GM21786 (cell line): Measurements from ENCODE around the gene PRKAR2A.
"Not testable (repeated sequence)": the region's sequence is repeated elsewhere in the genome, so short reads cannot be mapped to it uniquely, and the experiment has no call there.

Experiments used
- ATAC-seq: cut with Tn5 transposase; IDR thresholded peaks from one replicate; pipeline ENCODE4 v1.9.1; 2021; ENCODE audit not compliant: unreplicated experiment

PRKAR2A gene

DNA sequence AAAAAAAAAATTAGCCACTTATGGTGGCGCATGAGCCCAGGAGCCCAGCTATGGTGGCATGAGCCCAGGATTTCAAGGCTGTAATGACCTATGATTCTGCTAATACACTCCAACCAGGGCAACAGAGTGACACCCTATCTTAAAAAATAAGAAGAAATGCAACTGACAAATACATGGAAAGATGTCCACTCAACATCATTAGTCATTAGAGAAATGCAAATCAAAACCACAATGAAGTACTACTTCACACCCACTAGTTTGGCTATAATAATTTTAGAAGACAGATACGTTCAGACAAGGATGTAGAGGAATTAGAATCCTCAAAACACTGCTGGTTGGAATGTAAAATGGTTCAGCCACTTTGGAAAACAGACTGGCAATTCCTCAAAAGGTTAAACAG lies 10.5 kb downstream of the PRKAR2A start:
- ATAC-seq = no peak

DNA sequence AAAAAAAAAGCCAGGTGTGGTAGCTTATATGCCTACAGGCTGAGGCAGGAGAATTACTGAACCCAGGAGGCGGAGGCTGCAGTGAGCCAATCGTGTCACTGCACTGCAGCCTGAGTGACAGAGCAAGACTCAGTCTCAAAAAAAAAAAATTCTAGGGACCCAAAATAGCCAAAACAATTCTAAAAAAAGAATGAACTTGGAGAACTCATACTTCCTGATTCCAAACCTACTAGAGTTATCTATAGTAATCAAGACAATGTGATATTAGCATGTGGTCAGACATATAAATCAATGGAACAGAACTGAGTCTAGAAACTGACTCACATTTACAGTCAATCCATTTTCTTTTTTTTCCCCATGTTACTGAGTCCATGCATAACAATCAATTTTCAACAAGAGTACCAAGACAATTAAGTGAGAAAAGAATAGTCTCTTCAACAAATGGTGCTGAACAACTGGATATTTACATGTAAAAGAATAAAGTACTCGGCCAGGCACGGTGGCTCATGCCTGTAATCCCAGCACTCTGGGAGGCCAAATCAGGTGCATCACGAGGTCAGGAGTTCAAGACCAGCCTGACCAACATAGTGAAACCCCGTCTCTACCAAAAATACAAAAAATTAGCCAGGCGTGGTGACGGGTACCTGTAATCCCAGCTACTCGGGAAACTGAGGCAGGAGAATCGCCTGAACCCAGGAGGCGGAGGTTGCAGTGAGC lies 11.9 kb downstream of the PRKAR2A start:
- ATAC-seq = no peak

DNA sequence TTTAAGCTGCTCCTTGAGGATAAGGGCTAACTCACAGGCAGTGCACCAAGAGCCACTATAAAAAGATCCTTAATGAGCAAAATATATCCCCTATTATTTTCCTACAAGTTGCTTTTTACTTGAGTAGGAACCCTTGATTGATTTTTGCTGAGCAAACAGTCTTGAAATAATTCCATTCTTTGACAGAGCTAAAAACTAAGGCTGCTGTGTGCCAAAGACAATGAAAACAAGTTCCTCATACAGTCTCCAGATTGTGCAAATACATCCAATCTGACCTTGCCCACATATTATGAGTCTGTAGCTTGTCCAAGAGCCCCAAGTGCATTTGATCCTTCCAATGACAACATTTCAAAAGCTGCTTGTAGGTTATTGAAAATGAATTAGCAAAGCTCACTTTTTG lies 15.0 kb downstream of the PRKAR2A start:
- ATAC-seq = no peak

GRCh38 chr3:48830715-48831114 lies 17.0 kb downstream of the PRKAR2A start:
- no peak for ATAC-seq

DNA sequence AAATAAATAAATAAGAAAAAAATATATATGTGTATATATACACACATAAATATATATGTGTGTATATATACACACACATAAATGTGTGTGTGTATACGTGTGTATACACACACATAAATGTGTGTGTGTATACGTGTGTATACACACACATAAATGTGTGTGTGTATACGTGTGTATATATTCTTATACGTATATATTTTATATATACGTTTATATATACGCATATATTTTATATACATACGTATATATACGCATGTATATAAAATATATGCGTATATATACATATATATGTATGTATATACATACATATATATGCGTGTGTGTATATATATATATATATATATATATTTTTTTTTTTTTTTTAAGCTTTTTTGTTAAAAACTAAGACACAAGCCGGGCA lies 18.1 kb downstream of the PRKAR2A start:
- ATAC-seq = not testable (repeated sequence)

GRCh38 chr3:48827874-48828273 lies 19.8 kb downstream of the PRKAR2A start:
- not testable (repeated sequence) for ATAC-seq

DNA sequence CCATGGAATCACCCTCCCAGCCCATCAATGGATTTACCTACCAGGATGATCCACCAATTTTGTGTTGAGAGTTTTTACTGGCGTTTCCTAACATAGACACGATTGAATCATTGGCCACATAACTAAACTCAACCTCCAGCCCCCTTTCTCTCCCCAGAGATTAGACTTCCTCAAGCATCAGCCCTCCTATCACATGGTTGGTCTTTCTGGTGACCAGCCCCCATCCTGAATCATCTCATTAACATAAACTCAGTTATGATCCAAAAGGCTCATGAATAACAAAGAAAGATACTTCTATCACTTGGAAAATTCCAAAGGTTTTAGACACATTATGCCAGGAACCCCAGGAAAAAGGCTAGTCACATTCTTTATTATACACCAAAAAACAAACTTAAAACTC lies 21.2 kb downstream of the PRKAR2A start:
- ATAC-seq = no peak

DNA sequence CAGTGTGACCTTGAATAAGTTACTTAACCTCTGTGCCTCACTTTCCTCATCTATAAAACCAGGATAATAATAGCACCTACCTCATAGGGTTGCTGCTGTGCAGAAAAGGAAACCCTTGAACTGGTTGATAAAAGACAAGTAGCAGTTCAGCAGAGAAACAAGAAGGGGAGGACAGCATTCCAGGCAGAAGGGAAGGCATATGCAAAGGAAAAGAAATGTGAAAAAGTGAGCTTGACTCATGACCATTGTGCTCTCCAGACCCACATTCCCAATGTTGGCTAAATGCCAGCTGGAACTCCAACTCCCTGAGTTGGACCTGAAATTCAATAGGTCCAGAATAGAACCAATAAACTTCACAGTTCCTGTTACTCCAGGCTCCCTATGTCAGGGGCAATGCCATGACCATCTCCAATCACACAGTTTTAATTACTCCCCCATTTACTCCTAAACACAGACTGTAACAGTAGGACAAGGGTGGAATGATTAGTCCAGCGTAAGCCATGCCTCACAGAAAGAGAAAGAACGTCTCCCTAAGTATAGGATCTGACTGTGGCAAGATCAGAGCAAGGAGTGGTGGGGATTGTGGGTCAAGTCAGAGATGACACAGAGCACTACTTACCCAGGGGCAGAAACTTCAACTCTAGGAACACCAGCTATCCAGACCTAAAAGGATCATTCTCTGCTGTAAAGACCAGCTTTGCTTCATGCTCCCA lies 26.9 kb downstream of the PRKAR2A start:
- ATAC-seq = no peak

- ATAC-seq = no peak
Measured at GRCh38 chr3:48819234-48820221, 28.1 kb downstream of the PRKAR2A start.

- no peak for ATAC-seq
Measured at GRCh38 chr3:48811524-48811923, 36.1 kb downstream of the PRKAR2A start.

GRCh38 chr3:48804930-48805329 lies 42.7 kb downstream of the PRKAR2A start:
- ATAC-seq = no peak

GRCh38 chr3:48800831-48801230 lies 46.8 kb downstream of the PRKAR2A start:
- not testable (repeated sequence) for ATAC-seq

DNA sequence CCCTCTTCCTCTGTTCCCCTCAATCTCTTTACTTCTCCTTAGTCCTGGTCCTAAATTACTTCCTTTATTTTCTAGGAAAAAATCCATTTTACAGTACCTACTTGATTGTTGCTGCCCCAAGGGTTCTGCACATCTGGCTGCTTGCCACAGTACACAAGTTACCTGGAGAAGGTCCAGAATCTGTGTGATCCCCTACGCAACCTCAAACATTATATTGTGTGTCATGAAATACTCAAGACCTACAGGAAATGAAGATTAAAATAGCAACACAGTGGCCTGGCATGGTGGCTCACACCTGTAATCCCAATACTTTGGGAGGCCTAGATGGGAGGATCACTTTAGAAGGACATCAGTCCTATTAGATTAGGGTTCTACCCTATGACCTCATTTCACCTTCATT lies 48.7 kb downstream of the PRKAR2A start:
- ATAC-seq = no peak

- ATAC-seq = no peak
Measured at GRCh38 chr3:48797626-48798025, 50.0 kb downstream of the PRKAR2A start.

GRCh38 chr3:48795997-48796732 lies 51.5 kb downstream of the PRKAR2A start:
- ATAC-seq = no peak

DNA sequence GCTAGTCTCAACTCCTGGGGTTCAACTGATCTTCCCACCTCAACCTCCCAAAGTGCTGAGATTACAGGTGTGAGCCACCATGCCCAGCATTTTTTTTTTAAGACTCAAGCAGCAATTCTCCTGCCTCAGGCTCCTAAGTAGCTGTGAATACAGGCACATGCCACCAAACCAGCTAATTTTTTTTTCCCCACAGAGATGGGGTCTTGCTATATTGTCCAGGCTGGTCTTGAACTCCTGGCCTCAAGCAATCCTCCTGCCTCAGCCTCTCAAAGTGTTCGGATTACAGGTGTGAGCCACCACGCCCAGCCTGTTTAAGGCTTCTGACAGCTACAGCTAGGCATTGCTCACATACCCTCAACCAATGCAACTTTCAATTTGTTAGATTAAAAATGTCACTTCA lies 54.2 kb downstream of the PRKAR2A start:
- not testable (repeated sequence) for ATAC-seq

DNA sequence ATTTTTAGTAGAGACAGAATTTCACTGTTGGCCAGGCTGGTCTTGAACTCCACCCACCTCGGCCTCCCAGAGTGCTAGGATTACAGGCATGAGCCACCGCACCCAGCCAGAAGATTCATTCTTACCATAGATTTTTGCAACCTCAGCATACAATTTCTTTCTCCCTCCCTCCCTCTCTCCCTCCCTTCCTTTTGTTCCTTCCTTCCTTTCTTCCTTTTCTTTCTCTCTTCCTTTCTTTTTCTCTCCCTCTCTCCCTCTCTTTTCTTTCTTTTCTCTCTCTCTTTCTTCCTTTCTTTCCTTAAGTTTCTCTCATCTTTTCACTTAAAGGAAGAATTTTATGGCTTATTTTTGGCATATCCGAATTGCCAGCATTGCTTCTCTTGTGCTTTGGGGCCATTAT lies 58.0 kb downstream of the PRKAR2A start:
- no peak for ATAC-seq

GRCh38 chr3:48788544-48789162 lies 59.0 kb downstream of the PRKAR2A start:
- no peak for ATAC-seq

GRCh38 chr3:48784426-48785120 lies 63.1 kb downstream of the PRKAR2A start:
- no peak for ATAC-seq

GRCh38 chr3:48783304-48783703 lies 64.4 kb downstream of the PRKAR2A start:
- no peak for ATAC-seq
